GM21825 (cell line): ENCODE measurements around the gene NEK11.
A peak's percentile ranks its signal among the peaks of the same experiment; 100 is the strongest.

Source experiments
- ATAC-seq: cut with Tn5 transposase; IDR thresholded peaks from one replicate; pipeline ENCODE4 v1.9.1; 2021; ENCODE audit warnings: mild to moderate bottlenecking, moderate library complexity; ENCODE audit not compliant: unreplicated experiment

Gene NEK11

GRCh38 chr3:131353016-131353877 is 326.6 kb downstream of the NEK11 start:
- ATAC-seq, result no peak

DNA sequence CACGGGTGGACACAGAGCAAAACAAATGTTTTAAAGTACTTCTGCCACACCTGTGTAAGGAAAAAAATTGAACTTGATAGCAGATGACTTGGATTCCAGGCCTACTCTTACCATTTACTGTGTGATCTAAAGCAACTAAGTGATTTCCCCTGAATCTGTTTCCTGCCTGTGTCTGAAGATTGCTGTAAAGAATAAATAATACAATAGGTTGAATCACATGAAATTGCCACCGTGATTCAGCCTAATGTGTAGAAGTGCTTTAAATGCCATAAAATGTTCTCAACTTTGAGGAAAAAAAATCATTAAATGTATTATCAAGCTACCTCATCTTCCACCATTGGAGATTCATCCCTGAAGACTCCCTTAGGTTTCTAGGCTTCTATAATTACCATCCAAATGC is 327.3 kb downstream of the NEK11 start:
- ATAC-seq, result no peak

DNA sequence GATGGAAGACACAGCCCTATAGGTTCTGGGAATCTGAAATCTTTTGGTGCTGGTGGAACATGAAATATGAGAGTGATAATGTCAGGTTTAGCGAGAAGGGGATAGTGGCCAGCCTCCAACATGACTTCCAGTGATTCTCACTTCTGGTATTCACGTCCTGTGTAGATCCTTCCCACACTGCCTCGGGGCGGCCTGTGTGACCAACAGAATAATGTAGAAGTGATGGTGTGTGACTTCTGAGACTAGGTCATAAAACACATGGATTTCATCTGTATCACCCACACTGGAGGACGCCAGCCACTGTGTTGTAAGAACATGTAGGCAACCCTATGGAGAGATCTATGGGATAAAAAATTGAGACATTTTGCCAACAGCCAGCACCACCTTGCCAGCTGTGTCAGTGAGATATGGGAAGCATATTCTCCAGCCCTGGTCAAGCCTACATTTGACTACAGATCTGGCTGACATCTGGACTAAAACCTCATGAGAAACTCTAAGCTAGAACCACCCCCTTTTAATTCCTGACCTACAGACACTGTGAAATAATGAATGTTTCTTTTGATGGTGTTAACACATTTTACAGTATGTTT is 329.4 kb downstream of the NEK11 start:
- no peak for ATAC-seq

- ATAC-seq, result no peak
Observed at GRCh38 chr3:131357275-131357674, 330.6 kb downstream of the NEK11 start.

GRCh38 chr3:131360191-131360755 is 333.6 kb downstream of the NEK11 start:
- ATAC-seq, result no peak

- ATAC-seq, result peak; percentile 5
Observed at GRCh38 chr3:131361066-131361463, 334.4 kb downstream of the NEK11 start.

DNA sequence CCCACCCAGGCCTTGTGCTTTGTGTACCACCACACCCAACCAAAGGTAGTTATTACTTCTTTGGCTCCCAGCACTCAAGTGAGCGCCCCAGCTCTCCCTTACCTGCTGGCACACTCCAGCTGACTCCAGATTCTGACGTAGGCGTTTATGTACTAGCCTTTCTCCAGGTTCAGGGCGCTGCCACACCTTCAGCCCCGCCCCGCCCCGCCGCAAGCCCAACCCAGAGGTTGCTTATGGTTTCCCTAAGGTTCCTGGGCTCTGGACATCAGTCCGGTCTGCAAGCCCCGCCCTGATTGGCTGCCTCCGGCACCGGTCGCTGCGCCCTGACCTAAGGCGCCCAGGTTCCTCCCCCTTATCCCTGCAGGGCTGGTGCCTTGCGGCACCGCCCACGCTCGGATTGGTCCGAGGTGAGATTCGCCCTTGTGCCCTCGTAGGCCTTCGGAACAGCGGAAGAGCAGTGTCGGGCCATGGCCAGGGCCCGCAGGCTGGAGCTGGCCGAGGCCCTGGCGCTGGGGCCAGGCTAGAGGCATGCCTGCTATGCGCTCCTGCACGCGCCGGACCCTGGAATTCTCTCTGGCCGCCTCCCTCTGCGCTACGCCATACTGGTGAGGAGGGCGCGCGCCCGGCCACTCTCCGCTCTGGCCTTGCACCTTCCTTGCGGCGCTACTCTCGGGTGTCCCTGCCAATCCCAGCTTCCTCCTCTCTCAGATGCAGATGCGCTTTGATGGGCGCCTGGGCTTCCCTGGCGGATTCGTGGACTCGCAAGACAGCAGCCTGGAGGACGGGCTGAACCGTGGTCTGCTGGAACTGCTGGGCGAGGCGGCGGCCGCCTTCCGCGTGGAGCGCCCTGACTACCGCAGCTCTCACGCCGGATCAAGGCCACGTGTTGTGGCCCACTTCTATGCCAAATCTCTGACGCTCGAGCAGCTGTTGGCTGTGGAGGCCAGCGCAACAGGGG is 335.1 kb downstream of the NEK11 start:
- ATAC-seq, result peak; percentile 91

GRCh38 chr3:131363275-131363674 is 336.6 kb downstream of the NEK11 start:
- no peak for ATAC-seq

- ATAC-seq, result no peak
Observed at GRCh38 chr3:131370935-131371687, 344.4 kb downstream of the NEK11 start.

DNA sequence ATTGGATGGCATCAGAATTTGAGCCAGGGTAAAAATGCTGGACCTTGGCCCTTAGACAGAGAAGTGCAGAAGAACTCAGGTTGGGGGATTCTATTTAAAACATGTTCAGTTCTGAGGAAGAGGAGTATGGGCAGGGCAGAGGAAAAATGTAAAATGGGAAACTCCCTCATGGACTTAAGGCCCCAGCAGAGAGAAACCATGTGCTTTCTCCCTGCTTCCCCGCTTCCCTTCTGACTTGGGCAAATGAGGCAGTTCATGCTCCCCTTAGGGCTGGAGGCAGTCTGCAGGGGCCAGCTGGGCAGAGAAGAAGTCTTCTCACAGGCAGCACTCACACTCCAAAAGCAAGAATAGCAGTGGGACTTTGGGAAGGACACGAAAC is 345.0 kb downstream of the NEK11 start:
- ATAC-seq, result no peak

- ATAC-seq, result no peak
Observed at GRCh38 chr3:131374741-131375140, 348.1 kb downstream of the NEK11 start.

DNA sequence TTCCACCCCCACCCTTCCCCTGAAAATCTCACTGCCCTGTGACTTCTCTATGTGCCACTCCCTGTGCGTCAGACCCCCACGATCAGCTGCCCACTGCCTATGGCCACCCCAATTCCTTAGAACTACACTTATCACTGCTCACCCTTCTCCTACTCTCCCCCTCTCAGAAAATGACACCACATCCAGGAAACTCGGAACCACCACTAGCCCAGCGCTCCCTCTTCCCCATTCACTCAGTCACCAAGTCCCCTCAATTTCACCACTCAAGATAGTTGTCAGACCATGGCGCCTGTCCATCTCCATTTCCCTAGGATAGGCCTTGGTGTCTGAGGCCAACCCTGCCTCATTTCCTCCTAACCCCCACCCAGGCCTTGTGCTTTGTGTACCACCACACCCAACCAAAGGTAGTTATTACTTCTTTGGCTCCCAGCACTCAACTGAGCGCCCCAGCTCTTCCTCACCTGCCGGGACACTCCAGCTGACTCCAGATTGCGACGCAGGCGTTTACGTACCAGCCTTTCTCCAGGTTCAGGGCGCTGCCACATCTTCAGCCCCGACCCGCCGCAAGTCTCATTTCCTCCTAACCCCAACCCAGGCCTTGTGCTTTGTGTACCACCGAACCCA is 354.3 kb downstream of the NEK11 start:
- ATAC-seq, result peak; percentile 0

- ATAC-seq, result peak; percentile 99
Observed at GRCh38 chr3:131381445-131382291, 355.0 kb downstream of the NEK11 start, which contains the start of gene NUDT16. Gene NUDT16, plus strand, starts transcription at chr3:131381774. Its CDS starts 31 bp downstream, at chr3:131381805.

DNA sequence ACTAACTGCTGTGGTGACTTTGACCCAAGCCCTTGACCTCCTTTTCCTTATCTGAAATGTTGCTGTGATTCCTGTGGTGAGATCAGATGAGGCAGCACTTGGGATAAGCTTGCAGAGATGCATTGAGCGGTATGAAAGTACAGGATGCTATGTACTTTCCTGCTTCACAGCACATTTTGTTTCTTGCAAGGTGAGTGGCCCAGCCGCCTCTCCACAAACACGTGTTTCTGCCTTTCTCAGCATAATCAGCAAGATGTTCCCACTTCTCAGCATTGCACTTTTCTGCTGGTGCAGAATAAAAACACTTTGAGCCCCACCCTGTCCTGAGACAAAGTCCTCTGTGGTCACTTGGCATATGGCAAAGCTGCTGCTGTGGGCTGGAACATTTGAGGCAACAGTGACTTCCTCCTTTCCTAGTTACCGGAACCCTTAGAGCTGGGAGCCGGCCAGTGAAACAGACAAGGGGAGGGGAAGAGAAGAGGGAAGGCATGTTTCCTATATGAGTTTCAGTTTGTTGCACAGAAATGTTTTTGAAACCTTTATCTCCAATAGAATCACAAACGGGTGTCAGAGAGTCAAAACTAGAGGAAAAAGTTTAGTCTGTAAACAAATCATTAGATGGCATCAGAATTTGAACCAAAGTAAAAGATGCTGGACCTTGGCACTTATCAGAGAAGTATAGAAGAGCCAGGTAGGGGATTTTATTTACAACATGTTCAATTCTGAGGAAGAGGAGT is 359.9 kb downstream of the NEK11 start:
- ATAC-seq, result no peak

GRCh38 chr3:131387796-131388489 is 361.3 kb downstream of the NEK11 start:
- no peak for ATAC-seq

DNA sequence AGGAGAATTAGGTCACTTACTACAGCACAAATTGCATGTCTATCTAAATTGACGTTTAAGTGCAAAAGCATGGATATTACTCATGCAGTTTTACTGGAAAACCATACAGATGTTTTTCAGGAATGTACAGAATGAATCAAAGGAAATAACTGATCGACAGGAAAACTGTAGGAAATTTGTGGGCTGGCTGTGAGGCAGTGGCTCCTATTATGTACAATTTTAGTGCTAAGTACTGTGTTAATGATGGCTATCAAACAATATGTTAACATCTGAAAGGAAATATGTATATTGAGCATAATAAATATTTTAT is 361.8 kb downstream of the NEK11 start:
- no peak for ATAC-seq

DNA sequence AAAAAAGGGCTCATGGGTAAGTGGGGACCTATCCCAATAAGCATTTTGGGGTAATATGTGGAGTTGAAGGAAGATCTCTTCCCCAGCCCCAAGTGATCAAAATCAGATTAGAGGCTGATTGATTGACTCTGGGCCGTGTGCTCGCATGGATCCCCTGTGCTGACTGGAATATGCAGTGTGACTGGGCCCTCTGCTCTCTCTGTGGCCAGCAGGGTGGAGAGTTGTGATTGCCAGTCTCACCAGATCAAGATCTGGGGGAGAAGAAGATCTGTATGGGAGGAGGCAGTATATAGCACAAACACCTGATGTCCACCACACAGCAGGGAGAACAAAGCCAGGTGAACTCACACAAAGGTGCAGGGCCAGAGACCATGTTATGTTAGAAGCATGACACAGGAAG is 363.7 kb downstream of the NEK11 start:
- ATAC-seq, result no peak

DNA sequence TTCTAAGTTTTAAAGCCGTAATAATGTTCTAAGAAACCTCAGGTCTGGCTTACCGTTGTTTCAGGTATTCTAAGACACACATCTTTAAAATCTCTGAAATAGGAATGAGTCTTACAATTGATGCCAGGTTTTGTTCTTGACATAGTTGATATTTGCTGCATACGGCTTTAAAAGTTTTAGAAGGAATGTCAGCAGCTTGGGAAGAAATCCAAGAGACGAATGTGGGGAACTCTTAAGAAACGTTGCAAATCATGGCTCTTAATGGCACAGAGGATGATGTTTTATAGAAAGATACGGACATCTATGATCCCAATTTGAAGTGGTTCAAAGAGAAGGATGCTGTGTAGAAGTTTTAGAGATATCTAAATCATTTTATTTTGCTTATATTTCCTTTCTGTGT is 366.4 kb downstream of the NEK11 start:
- ATAC-seq, result no peak
